Measurements from ENCODE around the gene OBI1. TPM values are rescaled to one million over a fixed set of nuclear protein-coding genes. Genes with fewer than 3 reads are reported as not detected.

Gene OBI1
- total RNA-seq, 1 donor from 2014 or later = 18.7 TPM

DNA sequence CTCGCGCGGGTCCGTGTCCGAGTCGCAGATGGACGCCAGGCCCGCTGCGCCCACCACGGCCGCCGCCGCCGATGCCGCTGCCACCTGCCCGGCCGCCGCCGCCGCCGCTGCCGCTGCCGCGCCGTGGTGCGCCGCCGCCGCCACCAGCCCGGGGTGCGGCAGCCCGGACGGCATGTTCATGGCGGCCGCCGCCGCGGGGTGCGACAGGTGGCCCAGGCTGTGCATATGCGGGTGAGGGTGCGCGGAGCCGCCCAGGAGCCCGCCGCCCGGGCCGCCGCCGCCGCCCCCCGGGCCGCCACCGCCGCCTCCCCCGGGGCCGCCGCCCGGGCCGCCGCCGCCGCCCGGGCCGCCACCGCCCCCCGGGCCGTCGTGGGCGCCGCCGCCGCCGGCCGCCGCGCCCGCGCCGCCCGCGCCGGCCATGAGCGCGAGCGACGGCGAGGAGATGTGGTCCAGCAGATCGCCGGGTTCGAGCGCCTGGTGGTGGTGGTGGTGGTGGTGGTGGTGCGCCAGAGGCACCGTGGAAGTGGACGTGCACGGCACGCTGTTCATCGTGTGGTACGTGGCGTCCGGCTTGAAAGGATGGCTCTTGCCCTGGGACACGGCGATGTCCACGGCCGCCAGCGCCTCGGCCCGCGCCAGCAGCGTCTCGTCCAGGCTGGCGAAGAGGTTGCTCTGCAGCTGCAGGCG, 56.9 kb downstream of the OBI1 start:
- peaks cover 18% of the 10 kb centered on the region for H3K4me1 Mint-ChIP-seq (ENCODE audit: unreplicated experiment)
- peaks cover 91% of the 10 kb centered on the region for H3K27me3 Mint-ChIP-seq
- H3K9me3 Mint-ChIP-seq = no peaks in the 10 kb centered on the region
- no peaks in the 10 kb centered on the region for H3K36me3 Mint-ChIP-seq
- TF ChIP-seq, protein P1, sequence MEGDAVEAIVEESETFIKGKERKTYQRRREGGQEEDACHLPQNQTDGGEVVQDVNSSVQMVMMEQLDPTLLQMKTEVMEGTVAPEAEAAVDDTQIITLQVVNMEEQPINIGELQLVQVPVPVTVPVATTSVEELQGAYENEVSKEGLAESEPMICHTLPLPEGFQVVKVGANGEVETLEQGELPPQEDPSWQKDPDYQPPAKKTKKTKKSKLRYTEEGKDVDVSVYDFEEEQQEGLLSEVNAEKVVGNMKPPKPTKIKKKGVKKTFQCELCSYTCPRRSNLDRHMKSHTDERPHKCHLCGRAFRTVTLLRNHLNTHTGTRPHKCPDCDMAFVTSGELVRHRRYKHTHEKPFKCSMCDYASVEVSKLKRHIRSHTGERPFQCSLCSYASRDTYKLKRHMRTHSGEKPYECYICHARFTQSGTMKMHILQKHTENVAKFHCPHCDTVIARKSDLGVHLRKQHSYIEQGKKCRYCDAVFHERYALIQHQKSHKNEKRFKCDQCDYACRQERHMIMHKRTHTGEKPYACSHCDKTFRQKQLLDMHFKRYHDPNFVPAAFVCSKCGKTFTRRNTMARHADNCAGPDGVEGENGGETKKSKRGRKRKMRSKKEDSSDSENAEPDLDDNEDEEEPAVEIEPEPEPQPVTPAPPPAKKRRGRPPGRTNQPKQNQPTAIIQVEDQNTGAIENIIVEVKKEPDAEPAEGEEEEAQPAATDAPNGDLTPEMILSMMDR (conservative IDR thresholded peaks at IDR 0.05) = no peak
- no peak for DNase-seq (ENCODE audit: extremely low spot score, unreplicated experiment)
- H3K27ac Mint-ChIP-seq = peak overlapping the region; percentile 44
- H3K4me3 Mint-ChIP-seq = peak overlapping the region; percentile 83

DNA sequence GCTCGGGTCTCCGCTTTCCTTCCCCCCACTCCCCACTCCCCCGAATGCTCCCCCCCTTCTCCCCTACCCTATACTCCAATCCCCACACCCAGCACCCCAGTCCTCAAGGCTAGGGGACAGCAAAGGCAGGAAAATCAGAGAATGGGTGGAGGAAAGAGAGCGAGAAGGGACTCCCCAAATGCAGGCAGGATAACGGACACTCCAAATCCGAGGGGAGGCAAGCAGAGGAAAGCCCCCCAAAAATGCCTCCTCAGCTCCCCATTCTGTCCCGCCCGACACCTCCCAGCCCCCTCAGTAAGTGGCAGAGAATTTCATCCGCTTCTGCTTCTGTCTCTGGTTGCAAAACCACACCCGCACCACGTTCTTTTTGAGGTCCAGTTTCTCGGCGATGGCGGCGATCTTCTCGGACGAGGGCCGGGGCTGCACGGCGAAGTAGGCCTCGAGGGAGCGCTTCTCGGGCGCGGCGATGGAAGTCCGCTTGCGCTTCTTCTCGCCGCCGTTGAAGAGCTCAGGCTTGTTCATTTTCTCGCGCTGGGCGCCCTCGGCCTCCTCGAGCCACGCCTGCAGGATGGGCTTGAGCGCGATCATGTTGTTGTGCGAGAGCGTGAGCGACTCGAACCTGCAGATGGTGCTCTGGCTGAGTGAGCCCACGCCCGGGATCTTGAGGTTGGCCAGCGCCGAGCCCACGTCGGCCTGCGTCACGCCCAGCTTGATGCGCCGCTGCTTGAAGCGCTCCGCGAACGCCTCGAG, 57.7 kb downstream of the OBI1 start:
- no peak overlapping the region for H3K27ac Mint-ChIP-seq
- TF ChIP-seq, protein P1 (conservative IDR thresholded peaks at IDR 0.05) = no peak

DNA sequence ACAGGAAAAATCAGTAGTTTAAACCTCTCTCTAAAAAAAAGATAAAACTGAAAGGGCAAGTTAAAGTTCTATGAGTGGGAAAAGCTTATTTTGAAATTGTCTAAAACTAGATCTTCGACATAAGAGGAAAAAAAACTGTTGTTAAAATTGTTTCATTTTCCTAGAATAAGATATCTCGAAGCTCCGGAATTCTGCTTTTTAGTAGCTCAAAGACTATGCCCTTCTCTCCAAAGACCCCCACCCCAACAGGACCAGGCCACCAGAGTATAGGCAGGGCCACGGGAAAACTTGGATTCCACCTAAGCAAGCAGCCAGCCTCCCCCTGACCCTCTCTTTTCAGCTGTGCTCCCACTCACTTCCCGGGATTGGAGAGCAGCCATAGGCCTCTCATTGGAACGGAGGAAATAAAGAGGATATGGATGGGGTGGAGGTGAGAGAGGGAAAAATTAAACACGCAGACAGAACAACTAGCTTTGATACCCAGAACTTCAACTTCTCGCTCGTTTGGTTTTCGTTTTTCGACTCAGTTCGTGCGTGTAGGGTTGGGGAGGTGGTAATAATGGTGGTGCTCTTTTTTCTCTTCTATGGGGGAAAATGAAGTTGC, 58.6 kb downstream of the OBI1 start:
- H3K4me3 Mint-ChIP-seq = peak overlapping the region; percentile 65
- TF ChIP-seq, protein P1 (conservative IDR thresholded peaks at IDR 0.05) = no peak
- H3K36me3 Mint-ChIP-seq = no peaks in the 10 kb centered on the region
- H3K27ac Mint-ChIP-seq = no peak overlapping the region
- H3K4me1 Mint-ChIP-seq (ENCODE audit: unreplicated experiment) = peaks cover 16% of the 10 kb centered on the region
- DNase-seq (ENCODE audit: extremely low spot score, unreplicated experiment) = no peak
- H3K9me3 Mint-ChIP-seq = no peaks in the 10 kb centered on the region
- peaks cover 91% of the 10 kb centered on the region for H3K27me3 Mint-ChIP-seq

More for the DNA sequence above, 57.7 kb downstream of the OBI1 start:
- H3K9me3 Mint-ChIP-seq = no peaks in the 10 kb centered on the region
- H3K4me3 Mint-ChIP-seq = peak overlapping the region; percentile 65
- peaks cover 16% of the 10 kb centered on the region for H3K4me1 Mint-ChIP-seq (ENCODE audit: unreplicated experiment)
- no peaks in the 10 kb centered on the region for H3K36me3 Mint-ChIP-seq
- no peak for DNase-seq (ENCODE audit: extremely low spot score, unreplicated experiment)
- peaks cover 91% of the 10 kb centered on the region for H3K27me3 Mint-ChIP-seq

DNA sequence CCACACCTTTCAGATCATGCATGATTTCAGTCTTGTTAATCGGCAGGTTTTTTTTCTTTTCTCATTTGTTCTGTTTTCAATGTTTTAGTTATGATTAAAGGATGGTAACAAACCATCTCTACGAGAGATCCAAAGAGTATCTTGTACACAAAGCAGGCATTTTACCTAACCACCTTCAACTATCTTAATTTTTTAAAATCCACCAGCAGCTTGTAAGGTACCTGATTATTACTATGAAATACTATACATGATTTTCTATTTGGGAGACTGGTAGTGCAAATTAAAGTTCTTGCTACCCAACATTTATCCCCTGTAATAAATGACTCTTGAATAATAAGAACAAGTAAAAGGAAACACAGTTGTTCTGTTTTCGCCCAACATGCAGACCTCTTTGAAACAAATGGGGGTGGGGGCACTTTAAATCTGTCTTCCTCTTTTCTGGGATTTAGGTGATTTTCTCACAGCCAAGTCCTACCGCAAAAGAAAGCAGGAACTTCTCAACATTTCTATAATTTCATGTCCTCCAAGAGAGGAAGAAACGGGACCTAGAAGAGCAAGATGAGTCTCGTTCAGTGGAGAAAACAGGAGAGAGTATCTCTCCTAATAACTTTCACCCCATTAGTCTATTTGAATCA, 59.2 kb downstream of the OBI1 start:
- Mint-ChIP-seq H3K4me1 (ENCODE audit: unreplicated experiment) (peaks cover 13% of the 10 kb centered on the region), H3K27ac (no peak overlapping the region), H3K36me3 (no peaks in the 10 kb centered on the region), H3K27me3 (peaks cover 91% of the 10 kb centered on the region), H3K9me3 (no peaks in the 10 kb centered on the region), H3K4me3 (peak overlapping the region; percentile 65)
- DNase-seq (ENCODE audit: extremely low spot score, unreplicated experiment) = no peak
- TF ChIP-seq, protein P1 (conservative IDR thresholded peaks at IDR 0.05) = no peak

DNA sequence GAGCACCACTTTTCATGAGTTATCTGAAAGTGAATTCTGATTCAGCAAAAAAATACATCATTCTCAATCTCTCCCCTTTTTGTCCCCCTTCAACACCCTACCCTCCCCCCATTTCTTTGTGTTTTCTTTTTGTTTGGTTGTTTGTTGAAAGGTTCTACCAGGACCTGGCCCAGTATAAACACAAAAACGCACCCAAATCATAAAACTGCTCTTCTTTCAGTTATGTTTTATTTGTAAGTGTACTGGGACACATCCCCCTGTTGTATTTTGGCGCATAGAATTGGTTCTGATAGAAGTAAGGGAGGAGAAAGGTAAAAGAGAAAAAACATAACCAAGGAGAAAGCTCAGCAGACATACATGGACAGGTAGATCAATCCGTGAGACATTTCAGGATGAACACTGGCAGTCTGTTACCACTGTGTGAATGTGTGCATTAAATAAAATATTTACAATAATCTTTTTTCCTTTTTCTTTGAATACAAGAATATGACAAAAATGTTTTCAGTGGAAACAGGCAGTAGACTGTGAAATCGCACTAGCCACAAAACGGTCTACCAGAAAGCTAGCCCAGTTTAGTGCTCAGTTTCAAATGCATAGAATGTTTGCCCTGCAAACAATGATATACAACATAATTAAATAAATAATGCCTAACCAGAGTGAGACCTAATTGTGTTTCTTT, 59.9 kb downstream of the OBI1 start:
- Mint-ChIP-seq H3K36me3 (no peaks in the 10 kb centered on the region), H3K9me3 (no peaks in the 10 kb centered on the region), H3K27me3 (peaks cover 91% of the 10 kb centered on the region), H3K4me1 (ENCODE audit: unreplicated experiment) (peaks cover 15% of the 10 kb centered on the region), H3K4me3 (peak overlapping the region; percentile 44), H3K27ac (no peak overlapping the region)
- TF ChIP-seq, protein P1 (conservative IDR thresholded peaks at IDR 0.05) = no peak
- DNase-seq (ENCODE audit: extremely low spot score, unreplicated experiment) = no peak

All from type B pancreatic cell (in vitro differentiated cells).